NCI-H2196 treated with DMSO at 0.1 percent for 48 hours (cell line): ENCODE results near the gene CCL19.

Experiments
- DNase-seq: peaks from one replicate; lab custom pipeline; 2025; ENCODE audit not compliant: unreplicated experiment; lab: John Stamatoyannopoulos, UW

Gene CCL19

DNA sequence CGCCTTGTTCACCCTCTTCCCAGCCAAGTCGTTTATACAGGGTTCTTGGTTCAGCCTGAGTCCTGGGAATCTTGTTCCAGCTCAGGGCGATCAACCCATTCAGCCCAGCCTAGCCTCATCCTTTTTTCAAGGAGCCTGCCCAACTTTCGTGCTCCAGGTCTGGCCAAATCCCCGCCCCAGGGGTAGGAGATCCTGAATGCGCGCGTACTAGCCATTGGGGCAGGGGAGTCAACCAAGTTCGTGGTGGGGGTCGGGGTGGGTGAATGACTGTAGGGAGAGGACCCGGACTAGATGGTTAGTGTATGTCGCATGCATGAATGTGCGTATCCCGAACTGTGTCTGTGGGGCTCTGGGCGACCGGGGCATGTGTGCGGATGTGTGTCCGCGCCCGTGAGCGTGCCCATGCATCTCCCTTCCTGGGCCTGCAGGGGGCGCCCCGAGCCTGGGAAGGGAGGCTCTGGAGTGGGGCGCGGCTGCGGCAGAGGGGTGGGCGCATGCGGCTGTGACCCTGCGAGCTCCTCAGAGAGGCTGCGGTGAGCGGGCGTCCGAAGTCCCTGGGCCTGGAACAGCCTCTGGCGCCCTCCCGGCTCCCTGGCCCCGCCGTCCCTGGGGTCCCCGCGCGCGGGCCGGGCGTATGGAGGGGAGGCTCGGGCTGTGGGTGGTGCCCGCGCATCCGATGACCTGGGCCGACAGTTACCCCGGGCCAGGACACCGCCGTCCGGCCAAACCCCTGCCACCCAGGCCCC is 10.1 kb upstream of the CCL19 start:
- DNase-seq, result peak; percentile 59

DNA sequence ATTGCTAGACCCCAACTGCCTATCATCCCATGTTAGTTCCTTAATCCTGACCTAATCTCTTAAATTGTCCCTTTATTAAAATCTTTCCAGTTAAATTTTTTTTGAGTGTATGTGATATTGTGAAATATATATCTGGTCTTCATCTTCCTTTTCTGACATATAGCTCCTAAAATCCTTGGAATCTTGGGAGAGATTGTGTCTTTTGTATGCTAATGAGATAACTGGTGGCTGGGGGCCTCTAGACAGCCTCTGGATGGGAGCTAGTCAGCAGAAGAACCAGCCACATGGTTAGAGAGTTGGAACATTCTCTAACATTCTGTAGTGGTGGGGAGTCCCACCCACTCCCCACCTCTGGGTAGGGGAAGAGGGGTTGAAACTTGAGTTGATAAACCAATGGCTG is 3.7 kb upstream of the CCL19 start:
- no peak for DNase-seq

DNA sequence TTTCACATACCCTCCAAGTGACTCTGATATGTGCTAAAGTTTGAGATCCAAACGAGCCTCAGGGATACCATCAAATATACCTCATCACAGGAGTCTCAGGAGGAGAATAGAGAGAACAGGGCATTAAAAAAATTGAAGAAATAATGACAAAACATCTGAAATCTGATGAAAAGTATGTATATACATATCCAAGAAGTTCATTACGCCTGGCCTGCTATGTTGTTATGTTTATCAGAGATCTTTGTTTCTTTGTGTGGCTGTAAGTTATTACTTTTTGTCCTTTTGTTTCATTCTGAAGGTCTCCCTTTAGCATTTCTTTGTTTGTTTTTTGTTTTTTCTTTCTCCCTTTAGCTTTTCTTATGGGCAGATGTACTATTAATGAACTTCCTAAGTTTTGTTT is 2.5 kb upstream of the CCL19 start:
- DNase-seq, result no peak

DNA sequence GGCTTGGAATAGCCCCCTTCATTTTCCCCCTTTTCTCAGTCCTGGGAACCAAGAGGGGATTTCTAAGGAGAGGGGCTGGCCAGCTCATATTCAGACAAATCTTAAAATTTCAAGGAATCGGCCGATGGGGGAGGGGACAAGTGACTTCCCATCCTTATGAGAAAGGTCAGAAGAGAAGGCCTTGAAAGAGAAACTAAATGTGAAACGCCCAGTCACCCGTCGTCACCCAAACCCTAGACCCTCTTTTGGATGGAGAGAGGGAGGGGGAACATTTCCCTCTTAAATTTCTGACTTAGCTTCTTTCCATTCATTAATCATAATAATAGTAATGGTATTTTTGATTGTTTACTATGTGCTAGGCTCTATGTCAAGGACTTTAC is 850 bp upstream of the CCL19 start:
- DNase-seq, result no peak

DNA sequence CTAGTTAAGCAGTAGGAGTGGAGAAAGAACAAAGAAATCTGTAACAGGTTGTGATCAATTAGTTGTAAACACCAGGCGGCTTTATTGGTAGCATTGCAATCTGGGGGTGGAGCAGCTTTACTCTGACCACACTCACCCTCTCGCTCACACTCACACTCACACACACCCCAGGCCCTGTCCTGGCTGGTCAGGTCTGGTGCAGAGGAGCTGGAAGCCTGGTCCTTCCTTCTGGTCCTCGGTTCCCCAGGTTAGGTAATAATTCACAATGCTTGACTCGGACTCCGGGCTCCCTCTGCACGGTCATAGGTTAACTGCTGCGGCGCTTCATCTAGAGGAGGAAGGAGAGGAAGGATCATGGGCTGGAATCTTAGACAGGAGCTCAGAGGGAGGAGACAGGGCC is 1.6 kb downstream of the CCL19 start:
- DNase-seq, result no peak

DNA sequence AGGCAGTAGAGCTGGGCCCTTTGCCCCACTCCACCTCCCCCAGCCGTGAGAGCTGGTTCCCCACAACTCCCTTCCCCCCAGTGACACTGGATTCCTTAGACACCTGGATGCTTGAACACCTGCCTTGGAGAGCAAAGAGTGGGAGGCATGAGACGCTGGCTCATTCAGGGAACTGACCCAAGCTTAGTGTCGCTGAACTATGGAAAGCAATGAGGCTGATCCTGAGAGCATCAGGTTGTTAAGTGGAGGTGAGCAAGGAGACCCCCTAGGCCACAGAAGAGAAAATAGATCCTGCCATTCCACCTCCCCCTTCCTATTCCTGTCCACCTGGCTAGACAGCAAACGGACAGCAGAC is 2.0 kb downstream of the CCL19 start:
- peak; percentile 39 for DNase-seq

DNA sequence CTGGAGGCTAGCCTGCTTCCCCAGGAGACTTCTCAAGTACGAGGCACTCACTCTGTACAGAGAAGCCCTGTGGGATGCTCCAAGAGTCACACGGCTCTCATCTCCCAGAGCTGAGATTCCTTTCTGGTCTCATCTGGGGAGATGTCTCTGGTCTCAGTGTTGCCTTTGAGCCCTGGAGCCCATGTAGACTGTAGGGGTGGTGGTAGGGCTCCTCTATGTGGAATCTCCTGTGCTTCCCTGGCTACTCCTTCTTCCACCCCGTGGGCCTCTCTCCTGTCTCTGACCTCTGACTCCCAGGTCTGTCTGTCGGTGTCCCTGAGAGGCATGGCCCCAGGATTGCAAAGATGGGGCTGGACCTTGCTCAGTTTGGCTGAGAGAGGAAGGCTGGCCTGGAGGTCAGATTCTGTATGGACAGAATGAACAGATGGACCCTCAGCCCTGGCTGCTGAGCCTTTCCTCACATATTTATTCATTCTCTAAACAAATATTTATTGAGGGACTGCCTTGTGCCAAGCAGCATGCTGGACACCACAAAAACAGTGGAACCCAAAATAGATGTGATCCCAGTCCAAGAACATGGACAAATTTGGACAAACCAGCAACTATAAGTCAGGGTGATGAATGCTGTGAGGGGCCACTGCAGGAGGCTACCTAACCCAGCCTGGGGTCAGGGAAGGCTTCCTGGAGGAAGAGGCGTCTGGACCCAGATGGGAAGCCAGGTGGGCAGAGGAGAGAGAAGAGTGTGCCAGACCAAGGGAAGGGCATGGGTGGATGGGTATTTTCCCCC is 2.6 kb downstream of the CCL19 start:
- DNase-seq, result no peak

DNA sequence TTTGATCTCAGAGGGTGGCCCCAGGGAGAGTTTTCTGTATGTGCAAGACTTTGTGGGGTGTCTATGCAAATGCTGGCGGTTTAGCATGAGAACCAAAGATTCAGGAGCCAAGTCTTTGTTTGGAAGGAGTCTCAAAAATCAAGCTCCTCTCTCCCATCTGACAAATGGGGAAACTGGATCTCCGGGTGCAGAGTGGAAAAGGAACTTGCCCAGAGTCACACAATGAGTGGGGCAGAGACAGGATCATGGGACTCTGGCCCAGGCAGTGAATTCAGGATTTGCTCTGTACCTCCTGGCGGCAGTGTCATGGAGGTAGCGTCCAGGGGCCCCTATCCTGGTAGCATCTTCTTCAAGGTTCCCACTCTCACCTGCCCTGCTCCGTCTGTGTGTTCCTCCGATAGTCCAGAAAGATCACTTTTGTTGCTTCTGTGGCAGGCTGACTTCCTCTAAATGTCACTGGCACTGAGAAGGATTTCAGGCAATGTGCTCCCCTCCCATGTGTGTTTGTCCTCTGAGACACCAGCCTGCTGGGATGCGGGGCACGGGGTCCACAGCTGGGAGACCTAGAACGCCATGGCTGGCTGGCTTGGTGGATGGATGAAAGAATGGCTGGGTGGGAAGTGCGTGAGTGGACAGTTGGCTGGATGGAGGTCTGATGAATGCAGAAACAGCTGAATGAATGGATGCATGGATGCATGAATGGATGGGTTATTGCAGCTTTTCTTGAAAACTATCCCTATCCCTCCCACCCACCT is 3.6 kb downstream of the CCL19 start:
- DNase-seq, result no peak

DNA sequence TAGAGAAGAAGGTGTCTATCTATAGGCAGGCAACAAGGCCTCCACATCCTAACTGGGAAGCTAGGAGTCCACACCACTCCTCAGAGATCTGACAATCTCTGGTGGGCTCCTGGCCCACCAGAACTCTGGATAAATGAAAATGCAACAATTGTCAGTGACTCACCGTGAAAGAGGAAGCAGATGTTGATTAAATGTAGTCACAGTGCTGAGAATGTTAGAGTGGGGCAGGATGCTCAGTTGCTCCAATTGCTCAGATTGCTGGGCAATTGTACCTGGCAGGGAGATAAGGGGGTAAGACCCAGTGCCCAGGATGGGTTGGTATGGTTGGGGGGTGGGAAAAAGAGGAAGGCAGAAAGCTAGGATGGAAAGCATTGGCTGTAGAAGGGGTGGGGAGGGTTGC is 4.3 kb downstream of the CCL19 start:
- no peak for DNase-seq

DNA sequence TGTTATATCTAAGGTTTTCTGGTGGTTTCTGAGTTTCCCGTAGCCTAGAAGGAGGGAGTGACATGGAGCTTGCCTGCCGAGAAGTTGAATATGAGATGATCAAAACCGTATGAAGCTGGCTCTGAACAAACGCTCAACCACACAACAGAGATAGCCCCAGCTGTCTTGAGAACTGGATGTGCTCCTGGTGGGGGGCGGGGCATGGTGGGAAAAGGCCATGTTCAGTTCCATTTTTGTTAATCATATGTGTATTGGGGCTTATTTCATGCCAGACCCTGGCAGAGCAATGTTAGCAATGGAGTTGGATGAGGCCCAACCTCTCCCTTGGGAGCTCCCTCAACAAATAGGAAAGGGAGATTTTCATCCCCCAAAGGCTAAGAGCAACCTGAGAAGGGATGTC is 4.8 kb downstream of the CCL19 start:
- DNase-seq, result no peak

DNA sequence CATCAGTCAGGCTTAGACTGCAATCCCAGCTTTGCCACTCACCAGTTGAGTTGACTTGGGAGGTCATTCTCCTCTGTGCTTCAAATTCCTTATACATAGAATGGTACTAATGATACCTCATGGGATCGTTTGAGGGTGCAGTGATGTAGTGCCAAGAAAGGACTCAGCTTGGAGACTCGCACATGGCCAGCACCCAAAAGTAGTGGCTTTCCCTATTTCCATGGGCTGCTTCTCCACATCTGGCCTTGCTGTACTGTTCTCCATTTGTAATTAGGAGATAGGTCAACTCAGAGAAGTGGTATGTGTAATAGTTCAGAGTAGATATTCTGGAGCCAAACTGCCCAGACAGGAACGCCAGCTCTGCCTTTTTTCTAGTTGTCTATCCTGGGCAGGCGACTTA is 5.5 kb downstream of the CCL19 start:
- no peak for DNase-seq

DNA sequence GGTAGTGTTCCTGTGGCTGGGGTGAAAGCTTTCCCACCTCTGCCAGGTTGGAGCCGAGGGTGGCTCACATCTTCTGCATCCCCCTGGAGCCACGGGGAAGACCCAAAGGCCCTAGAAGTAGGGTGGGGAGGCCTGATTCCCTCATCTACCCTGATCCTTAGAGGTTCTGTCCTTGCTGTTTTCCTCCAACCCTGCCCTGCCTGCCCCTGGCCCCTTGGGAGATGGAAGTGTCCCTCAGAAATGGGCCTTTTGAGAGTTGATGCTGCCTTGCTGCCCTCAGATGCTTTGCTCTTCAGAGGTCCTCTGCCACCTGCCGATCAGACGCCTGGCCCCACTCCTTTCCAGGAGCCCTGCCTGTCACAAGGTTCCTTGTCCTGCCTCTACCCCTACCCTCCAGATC is 6.3 kb downstream of the CCL19 start:
- no peak for DNase-seq

DNA sequence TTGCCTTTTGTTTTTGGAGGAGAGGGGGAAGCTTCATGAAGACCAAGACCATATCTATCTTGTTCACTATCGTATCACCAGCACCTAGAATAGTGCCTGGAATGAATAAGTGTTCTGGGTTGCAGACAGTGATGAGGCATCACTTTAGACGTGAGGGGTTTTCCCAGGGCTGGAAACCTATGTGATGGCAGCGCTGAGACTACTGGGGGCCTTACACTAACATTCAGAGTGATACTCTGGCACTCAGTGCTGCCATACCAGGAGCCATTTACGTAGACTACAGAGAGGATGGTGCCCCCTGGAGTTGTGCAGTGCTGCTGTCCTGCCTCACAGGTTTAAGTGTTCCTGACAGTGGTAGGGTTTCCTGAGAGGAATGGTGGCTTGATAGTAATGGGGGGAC is 6.9 kb downstream of the CCL19 start:
- DNase-seq, result no peak

DNA sequence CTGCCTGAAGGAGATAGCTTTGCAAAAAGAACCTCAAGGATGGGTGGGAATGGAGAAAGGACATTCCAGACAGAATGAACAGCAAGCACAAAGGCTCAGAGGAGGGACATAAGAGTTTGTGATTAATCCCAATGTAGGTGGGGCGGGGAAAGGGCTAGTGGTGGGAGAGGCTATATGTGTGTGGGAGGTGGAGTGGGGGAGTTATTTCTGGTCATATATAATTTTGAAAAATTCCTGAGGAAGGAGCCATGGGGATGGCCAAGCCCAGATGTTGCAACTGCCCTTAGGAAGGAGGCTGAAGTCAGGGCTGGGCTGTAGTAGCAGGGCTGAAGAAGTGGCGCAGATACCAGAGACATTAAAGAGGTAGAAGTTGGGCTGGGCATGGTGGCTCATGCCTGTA is 15.2 kb downstream of the CCL19 start:
- no peak for DNase-seq

DNA sequence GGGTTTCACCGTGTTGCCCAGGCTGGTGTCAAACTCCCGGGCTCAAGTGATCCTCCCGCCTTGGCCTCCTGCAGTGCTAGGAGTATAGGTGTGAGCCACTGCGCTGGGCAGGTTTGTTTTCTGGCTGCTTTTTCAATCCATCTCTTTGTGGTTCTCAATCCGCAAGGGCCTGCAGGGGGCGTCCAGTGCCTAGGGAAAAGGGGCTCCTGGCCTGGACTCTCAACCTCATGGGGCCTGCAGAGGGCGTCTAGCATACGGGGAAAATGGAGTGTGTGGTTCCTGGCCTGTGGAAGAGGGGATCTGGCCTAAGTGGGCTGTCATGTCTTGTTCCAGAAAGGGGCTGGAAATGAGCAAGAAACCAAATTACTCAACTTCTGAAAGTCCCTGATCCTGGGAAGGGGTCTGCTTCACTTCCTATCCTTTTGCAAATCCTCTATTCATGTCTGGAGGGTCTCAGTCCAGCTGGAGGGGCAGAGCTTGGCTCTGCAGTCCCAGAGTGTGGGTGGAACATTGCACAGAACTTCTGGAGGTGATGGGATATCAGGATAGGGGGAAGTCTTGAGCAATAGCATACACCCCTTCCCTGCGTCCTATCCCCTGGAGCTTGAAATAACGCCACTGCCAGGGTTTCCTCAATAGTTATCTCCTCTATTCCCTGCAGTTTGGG is 15.9 kb downstream of the CCL19 start:
- DNase-seq, result peak; percentile 45

DNA sequence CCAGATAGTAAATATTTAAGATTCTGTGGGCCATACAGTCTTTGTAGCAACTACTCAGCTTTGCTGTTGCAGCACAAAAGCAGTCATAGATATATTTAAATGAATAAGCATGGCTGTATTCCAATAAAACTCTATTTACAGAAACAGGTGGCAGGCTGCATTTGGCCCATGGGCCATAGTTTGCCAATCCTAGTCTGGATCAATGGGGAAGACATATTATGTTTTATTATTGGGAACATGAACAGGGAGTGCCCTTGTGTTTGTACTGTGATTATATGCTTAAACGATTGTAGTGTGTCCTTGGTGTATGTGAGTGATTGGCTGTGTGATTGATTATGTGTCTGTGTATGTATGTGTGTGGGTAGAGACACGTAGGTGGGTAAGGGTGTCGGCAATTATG is 16.6 kb downstream of the CCL19 start:
- DNase-seq, result no peak

DNA sequence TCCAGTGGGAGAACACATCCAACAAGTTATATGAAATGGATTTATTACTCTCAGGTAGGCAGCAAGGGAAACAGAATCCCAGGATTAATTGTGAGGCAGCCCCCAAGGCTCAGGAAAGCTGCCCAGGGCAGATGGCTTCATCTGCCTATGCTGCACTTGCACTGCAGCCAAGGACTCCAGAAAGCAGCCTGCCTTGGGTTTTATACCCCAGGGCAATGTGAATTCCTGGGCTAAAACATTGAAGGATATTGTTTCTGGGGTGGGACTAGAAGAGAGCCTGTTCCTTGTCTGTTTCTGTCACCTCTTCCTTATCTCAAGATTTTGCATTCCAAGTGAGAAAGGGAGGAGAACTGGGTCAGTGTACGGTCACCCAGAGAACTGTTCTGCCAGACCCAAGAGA is 19.8 kb downstream of the CCL19 start:
- DNase-seq, result no peak

DNA sequence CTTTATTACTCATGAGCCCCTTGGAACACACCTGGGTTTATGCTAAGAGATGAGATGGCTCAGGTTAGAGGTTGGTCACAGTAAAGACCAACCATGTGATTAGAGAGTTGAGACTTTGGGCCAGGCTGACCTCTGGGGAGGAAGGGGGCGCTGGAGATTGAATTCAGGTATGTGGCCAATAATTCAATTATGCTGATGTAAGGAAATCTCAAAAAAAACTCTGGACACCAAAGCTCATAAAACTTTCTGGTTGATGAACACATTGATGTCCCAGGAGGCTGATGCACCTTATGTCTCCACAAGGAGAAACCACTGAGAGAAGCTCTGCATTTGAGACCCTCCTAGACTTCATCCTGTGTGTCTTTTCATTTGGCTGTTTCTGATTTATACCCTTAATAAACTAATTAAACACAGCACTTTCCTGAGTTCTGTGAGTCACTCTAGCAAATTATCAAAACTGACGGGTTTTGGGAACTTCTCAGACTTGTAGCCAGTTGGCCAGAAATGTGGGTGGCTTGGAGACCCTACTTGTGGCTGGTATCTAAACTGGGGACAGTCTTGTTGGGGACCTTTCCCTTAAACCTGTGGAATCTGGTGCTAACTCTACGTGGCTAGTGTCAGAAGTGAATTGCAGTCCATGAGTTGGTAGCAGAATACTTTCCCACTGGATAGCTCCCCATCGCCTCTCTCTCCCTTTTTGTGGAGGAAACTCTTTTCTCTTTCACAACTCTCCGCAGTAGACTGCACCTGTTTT is 21.1 kb downstream of the CCL19 start:
- no peak for DNase-seq

DNA sequence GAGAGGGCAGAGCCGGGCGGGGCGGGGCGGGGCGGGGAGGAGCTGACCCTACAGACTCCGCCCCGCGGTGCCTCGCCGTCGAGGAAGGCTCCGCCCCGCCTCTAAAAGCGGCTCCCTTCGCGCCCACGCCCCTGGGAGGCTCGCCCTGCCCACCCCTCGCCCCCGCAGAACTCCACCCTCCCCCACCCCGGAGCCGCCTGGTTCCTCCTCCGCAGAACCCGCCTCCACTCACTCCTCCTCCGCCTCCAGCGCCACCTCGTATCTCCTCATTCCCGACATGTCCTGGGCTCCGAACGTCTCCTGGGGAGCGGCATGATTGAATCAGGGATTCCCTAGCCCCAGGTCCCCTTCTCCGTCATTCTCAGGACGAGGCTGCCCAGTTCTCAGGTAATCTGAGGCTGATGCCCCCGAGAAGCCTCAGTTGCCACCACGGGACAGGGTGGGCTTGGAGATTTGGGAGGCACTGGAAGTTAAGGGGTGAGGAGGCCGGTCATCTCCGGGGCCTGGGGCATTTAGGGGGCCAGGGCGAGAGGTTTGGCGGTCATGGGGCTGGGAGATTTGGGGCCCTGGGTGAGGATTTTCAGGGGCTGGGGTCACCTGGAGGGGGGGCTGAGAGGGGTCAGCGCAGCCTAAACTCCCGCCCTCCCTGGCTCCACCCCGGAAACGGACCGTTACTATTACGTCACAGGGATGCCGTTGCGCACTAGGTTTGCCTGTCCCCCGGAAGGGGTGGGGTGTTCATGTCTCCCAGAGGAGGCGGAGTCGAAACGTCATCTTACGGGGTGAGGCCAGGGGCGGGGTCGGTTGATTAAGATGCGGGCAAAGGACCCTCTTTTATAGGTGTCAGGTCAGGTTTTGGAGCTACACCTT is 25.5 kb downstream of the CCL19 start:
- peak; percentile 87 for DNase-seq

DNA sequence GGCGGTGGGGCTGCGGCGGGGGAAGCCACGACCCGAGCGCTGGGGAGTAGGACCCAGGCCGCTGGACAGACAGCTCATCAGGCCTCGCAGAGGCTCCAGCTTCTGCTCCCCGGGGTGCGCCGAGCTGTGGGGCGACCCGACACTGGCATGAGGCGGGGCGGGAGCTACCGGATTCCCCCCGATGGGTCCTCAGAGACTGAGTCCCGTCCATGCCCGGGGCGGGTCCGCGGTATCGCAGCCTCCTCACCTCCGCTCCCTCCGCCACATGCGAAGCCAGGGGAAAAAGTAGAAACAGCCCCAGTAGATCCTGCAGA is 26.1 kb downstream of the CCL19 start:
- no peak for DNase-seq
